ENCODE measurements around the gene AFG1L. TPM values are rescaled to one million over a fixed set of nuclear protein-coding genes. Genes with fewer than 3 reads are reported as not detected.

AFG1L gene
- total RNA-seq, 1 donor from 2014 or later = 3.7 TPM

DNA sequence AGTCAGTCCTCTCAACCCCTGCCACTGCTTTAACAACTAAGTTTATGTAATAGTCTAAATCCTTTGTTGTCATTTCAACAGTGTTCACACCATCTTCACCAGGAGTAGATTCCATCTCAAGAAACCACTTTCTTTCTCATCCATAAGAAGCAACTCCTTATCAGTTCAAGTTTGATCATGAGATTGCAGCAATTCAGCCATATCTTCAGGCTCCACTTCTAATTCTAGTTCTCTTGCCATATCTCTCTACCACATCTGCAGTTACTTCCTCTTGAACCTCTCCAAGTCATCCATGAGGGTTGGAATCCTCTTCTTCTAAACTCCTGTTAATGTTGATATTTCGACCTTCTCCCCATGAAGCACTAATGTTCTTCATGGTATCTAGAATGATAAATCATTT is 208.0 kb downstream of the AFG1L start:
- Histone ChIP-seq H3K27ac (no peak overlapping the region), H3K36me3 (no peaks in the 10 kb centered on the region), H3K4me3 (no peak overlapping the region), H3K9me3 (no peaks in the 10 kb centered on the region), H3K4me1 (no peaks in the 10 kb centered on the region), H3K27me3 (no peaks in the 10 kb centered on the region)
- intact Hi-C loops (cut with DNase I) = no loop called here
- no peak for DNase-seq (ENCODE audit: extremely low spot score in 2 of 2)
- TF ChIP-seq POLR2A (IDR thresholded peaks at IDR 0.05) (no peak), POLR2AphosphoS5 (IDR thresholded peaks at IDR 0.05; ENCODE audit: insufficient read depth in 1 of 2, low read depth in 1 of 2) (no peak)
- TF ChIP-seq, protein P1, sequence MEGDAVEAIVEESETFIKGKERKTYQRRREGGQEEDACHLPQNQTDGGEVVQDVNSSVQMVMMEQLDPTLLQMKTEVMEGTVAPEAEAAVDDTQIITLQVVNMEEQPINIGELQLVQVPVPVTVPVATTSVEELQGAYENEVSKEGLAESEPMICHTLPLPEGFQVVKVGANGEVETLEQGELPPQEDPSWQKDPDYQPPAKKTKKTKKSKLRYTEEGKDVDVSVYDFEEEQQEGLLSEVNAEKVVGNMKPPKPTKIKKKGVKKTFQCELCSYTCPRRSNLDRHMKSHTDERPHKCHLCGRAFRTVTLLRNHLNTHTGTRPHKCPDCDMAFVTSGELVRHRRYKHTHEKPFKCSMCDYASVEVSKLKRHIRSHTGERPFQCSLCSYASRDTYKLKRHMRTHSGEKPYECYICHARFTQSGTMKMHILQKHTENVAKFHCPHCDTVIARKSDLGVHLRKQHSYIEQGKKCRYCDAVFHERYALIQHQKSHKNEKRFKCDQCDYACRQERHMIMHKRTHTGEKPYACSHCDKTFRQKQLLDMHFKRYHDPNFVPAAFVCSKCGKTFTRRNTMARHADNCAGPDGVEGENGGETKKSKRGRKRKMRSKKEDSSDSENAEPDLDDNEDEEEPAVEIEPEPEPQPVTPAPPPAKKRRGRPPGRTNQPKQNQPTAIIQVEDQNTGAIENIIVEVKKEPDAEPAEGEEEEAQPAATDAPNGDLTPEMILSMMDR (IDR thresholded peaks at IDR 0.05) = no peak

DNA sequence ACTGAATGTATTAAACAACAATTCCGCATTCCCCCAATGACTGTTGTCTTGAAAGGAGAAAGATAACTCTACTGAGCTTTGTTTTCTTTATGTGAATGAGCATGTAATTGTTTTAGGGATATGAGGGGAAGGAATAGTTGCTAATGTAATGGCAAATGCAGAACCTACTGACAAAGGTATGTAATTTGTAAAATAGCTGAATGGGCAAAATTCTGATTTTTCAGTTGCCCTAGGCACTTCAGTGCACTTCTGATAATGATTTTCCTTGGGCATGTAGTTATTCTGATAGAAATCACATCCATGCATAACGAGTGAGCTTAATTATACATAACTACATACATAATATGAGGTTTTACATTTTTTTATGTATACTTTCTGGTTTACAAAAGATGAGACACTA is 212.5 kb downstream of the AFG1L start:
- H3K9me3 ChIP-seq = no peaks in the 10 kb centered on the region
- H3K4me1 ChIP-seq = no peaks in the 10 kb centered on the region
- H3K27me3 ChIP-seq = no peaks in the 10 kb centered on the region
- H3K27ac ChIP-seq = no peak overlapping the region
- no peaks in the 10 kb centered on the region for H3K36me3 ChIP-seq
- no peak overlapping the region for H3K4me3 ChIP-seq
- intact Hi-C loops (cut with DNase I) = no loop called here
- no peak for DNase-seq (ENCODE audit: extremely low spot score in 2 of 2)
- TF ChIP-seq POLR2AphosphoS5 (IDR thresholded peaks at IDR 0.05; ENCODE audit: insufficient read depth in 1 of 2, low read depth in 1 of 2) (no peak), POLR2A (IDR thresholded peaks at IDR 0.05) (no peak)
- TF ChIP-seq, protein P1 (IDR thresholded peaks at IDR 0.05) = no peak

DNA sequence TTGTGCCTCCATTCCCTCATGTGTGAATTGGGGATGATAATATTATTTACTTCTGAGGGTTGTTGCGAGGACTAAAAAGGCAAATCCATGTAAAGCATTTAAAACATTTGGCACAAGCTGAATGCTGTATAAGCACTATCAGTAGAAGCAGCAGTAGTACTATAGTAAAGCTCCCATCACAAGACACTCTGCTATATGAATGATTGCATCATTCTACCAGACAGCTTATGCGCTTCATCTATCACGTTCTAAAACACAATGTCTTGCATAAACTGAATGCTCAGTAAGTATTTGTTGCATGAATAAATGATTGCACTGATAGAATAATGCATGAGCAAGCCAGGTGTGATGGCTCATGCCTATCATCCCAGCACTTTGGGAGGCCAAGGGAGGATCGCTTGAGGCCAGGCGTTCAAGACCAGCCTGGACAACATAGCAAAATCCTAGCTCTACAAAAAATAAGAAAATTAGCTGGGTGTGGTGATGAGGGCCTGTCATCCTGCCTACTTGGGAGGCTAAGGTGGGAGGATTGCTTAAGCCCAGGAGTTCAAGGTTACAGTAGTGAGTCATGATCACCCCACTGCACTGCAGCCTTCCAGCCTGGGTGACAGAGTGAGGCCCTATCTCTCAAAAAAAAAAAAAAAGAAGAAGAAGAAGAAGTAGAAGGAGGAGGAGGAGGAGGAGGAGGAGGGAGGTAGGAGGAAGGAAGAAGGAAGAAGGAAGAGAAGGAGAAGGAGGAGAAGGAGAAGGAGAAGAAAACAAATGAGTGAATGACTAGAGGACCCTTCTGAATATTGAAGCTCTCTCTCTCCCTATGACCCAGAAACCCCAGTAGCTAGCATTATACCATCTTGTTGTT is 215.8 kb downstream of the AFG1L start:
- no peaks in the 10 kb centered on the region for H3K36me3 ChIP-seq
- intact Hi-C loops (cut with DNase I) = no loop called here
- H3K27me3 ChIP-seq = no peaks in the 10 kb centered on the region
- DNase-seq (ENCODE audit: extremely low spot score in 2 of 2) = no peak
- no peak overlapping the region for H3K4me3 ChIP-seq
- no peaks in the 10 kb centered on the region for H3K9me3 ChIP-seq
- H3K27ac ChIP-seq = no peak overlapping the region
- no peak for TF ChIP-seq POLR2A (IDR thresholded peaks at IDR 0.05)
- TF ChIP-seq POLR2AphosphoS5 (IDR thresholded peaks at IDR 0.05; ENCODE audit: insufficient read depth in 1 of 2, low read depth in 1 of 2) = no peak
- TF ChIP-seq, protein P1 (IDR thresholded peaks at IDR 0.05) = no peak
- H3K4me1 ChIP-seq = no peaks in the 10 kb centered on the region

DNA sequence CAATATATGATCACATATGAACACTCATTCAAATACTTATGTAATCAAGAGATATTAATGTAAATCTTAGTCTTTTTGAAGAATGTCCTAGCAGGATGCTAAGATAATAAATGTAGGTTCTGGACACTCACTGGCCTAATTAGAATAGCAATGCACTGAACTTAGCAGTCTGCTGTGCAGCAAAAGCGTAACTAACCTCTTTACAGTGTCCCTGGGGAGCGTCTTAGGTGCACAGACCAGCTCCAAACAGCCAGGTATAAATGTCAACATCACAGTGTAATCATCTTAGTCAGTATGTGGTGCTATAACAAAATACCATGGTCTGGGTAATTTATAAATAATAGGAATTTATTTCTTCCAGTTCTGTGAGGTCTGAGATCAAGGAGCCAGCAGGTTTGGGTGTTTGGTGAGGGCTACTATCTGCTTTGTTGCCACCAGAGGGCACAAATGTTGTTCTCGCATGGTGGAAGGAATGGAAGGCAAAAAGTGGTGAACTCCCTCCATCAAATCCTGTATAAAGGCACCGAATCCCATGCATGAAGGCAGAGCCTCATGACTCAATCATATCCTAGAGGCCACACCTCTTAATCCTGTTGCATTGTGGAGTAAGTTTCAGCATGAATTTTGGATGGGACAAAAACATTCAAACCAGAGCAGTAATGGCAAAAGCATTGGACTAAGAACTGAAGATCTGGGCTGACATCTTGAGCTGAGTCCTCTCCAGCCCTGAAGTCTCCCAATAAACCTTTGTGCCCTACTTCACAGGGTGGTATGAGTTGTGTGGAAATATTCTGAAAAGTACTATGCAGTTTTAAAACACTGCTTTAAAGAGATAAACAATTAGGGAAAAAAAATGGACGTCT is 224.1 kb downstream of the AFG1L start:
- H3K36me3 ChIP-seq = no peaks in the 10 kb centered on the region
- TF ChIP-seq POLR2A (IDR thresholded peaks at IDR 0.05) (no peak), POLR2AphosphoS5 (IDR thresholded peaks at IDR 0.05; ENCODE audit: insufficient read depth in 1 of 2, low read depth in 1 of 2) (no peak)
- TF ChIP-seq, protein P1 (IDR thresholded peaks at IDR 0.05) = no peak
- intact Hi-C loops (cut with DNase I) = no loop called here

More for the DNA sequence above, 224.1 kb downstream of the AFG1L start:
- no peaks in the 10 kb centered on the region for H3K9me3 ChIP-seq
- no peak overlapping the region for H3K4me3 ChIP-seq
- no peaks in the 10 kb centered on the region for H3K27me3 ChIP-seq
- DNase-seq (ENCODE audit: extremely low spot score in 2 of 2) = no peak
- H3K27ac ChIP-seq = no peak overlapping the region
- no peaks in the 10 kb centered on the region for H3K4me1 ChIP-seq
